Panc1 (cell line): Measurements from ENCODE around the gene GPBP1L1. TPM values are rescaled to one million over a fixed set of nuclear protein-coding genes. Genes with fewer than 3 reads are reported as not detected.

Source experiments
- ATAC-seq: fragments of 200-7000 bp; cut with Tn5 transposase; 2 replicates; pipeline ENCODE4 v1.9.1; 2020; ENCODE audit warnings: mild to moderate bottlenecking, moderate library complexity
- BruUV-seq: library from RNA; stranded (reverse); fragments of 400-500 nt; replicated peaks from 2 replicates; lab custom pipeline; 2021; lab: Mats Ljungman, UMichigan
- CTCF ChIA-PET: fragments of 300-600 bp; sonication (Branson Sonifier 250); formaldehyde crosslinking; loops from one replicate; lab custom pipeline; 2022; ENCODE audit warnings: antibody characterized with exemption; lab: Charles Lee
- POLR2A ChIA-PET: fragments of 300-600 bp; sonication (Branson Sonifier 250); formaldehyde crosslinking; loops from one replicate; lab custom pipeline; 2022; ENCODE audit warnings: antibody characterized with exemption; lab: Charles Lee
- DNase-seq: peaks from one replicate; pipeline ENCODE4 v3.0.0-alpha.2; 2010; ENCODE audit warnings: low read depth, low spot score
- H3K27ac ChIP-seq: 2 replicates; pipeline ENCODE4 v1.5.1; 2011; ENCODE audit warnings: mild to moderate bottlenecking, low read length, inconsistent platforms
- H3K27me3 ChIP-seq: fragments of 200-500 bp; sonication (Bioruptor generic); 2 replicates; pipeline ENCODE4 v1.6.0; 2014; ENCODE audit warnings: low read length, inconsistent platforms; ENCODE audit not compliant: control insufficient read depth, insufficient read depth
- H3K36me3 ChIP-seq: fragments of 200-500 bp; sonication (Bioruptor generic); 2 replicates; pipeline ENCODE4 v1.5.1; 2014; ENCODE audit warnings: inconsistent platforms, mild to moderate bottlenecking, low read length, moderate library complexity; ENCODE audit not compliant: control insufficient read depth, insufficient read depth
- H3K4me1 ChIP-seq: 2 replicates; pipeline ENCODE4 v1.5.1; 2011; ENCODE audit warnings: inconsistent platforms, mild to moderate bottlenecking, low read length, moderate library complexity; ENCODE audit not compliant: control insufficient read depth, insufficient read depth
- H3K4me3 ChIP-seq, 2 experiments: 2 replicates each; pipeline ENCODE4 v1.5.1; 2011 to 2012; ENCODE audit warnings: low read depth in 2 of 2, low read length in 2 of 2, mild to moderate bottlenecking in 2 of 2, inconsistent platforms in 1 of 2, moderate library complexity in 1 of 2
- H3K9me3 ChIP-seq: fragments of 200-500 bp; sonication (Bioruptor generic); 2 replicates; pipeline ENCODE4 v1.5.1; 2014; ENCODE audit warnings: low read depth, mild to moderate bottlenecking, inconsistent platforms, low read length, moderate library complexity; ENCODE audit not compliant: control insufficient read depth, insufficient read depth
- CTCF ChIP-seq: fragments of 450-650 bp; IDR thresholded peaks from 2 replicates; pipeline ENCODE4 v1.5.1; 2017; ENCODE audit warnings: mild to moderate bottlenecking
- POLR2AphosphoS5 ChIP-seq: IDR thresholded peaks from 2 replicates; pipeline ENCODE4 v1.6.1; 2012; ENCODE audit warnings: mild to moderate bottlenecking, low read depth, low read length, moderate library complexity
- REST ChIP-seq, 2 experiments: IDR thresholded peaks; 2 replicates each; pipeline ENCODE4 v1.6.1; 2011 to 2012; ENCODE audit warnings: low read depth in 2 of 2, control low read depth in 1 of 2, low read length in 1 of 2, mild to moderate bottlenecking in 1 of 2, moderate library complexity in 1 of 2; ENCODE audit not compliant: insufficient read depth in 1 of 2
- SIN3A ChIP-seq: IDR thresholded peaks from 2 replicates; pipeline ENCODE4 v1.6.1; 2012; ENCODE audit warnings: low read depth, mild to moderate bottlenecking, low read length, moderate library complexity, borderline replicate concordance; ENCODE audit not compliant: insufficient read depth
- TCF7L2 ChIP-seq: IDR thresholded peaks from 2 replicates; pipeline ENCODE4 v1.6.1; 2011; ENCODE audit warnings: mild to moderate bottlenecking, low read depth, low read length, inconsistent platforms
- in situ Hi-C: cut with HindIII; loops from 2 replicates; pipeline ENCODE4 v1.10.0; 2016; ENCODE audit warnings: low sequenced_read_pairs, low pct_unique_long_range_greater_than_20kb
- intact Hi-C: fragments of 100-400 bp; cut with micrococcal nuclease; formaldehyde crosslinking; loops from one replicate; pipeline ENCODE4 v1.10.0; 2022; ENCODE audit not compliant: unreplicated experiment
- total RNA-seq: library from RNA; stranded (reverse); gene quantifications from one replicate; pipeline ENCODE4 v1.2.1, GENCODE V29; 2021; ENCODE audit not compliant: unreplicated experiment

The GPBP1L1 gene
- total RNA-seq, 1 experiment from 2014 or later = 130 TPM

- in situ Hi-C loops (no loop called here), intact Hi-C loops (no loop called here)
- TF ChIP-seq REST (IDR thresholded peaks at IDR 0.05; ENCODE audit: insufficient read depth in 1 of 2, low read depth in 2 of 2, low read length in 1 of 2) (no peak), TCF7L2 (no peak), SIN3A (no peak), CTCF (no peak), POLR2AphosphoS5 (no peak)
- no peak overlapping the region for H3K27ac ChIP-seq
- H3K9me3 ChIP-seq = no peaks in the 10 kb centered on the region
- POLR2A ChIA-PET = interaction anchor here (0.6 kb wide), 1 partner anchor 44 kb away, joined by 12 read pairs; no protein-coding TSS in a partner anchor
- no TSS peak for BruUV-seq
- H3K4me1 ChIP-seq = no peaks in the 10 kb centered on the region
- CTCF ChIA-PET = no interaction called here
- H3K4me3 ChIP-seq = no peak overlapping the region
- peaks cover 50% of the 10 kb centered on the region for H3K36me3 ChIP-seq
- H3K27me3 ChIP-seq = no peaks in the 10 kb centered on the region
- ATAC-seq = no peak
- no peak for DNase-seq
Measured at GRCh38 chr1:45630429-45630828, 55.9 kb downstream of the GPBP1L1 start.

GRCh38 chr1:45629035-45629434, 57.3 kb downstream of the GPBP1L1 start:
- TF ChIP-seq REST (IDR thresholded peaks at IDR 0.05; ENCODE audit: insufficient read depth in 1 of 2, low read depth in 2 of 2, low read length in 1 of 2) (no peak), SIN3A (no peak)
- POLR2A ChIA-PET = no interaction called here
- intact Hi-C loops (no loop called here), in situ Hi-C loops (no loop called here)
- Histone ChIP-seq H3K9me3 (no peaks in the 10 kb centered on the region), H3K4me1 (no peaks in the 10 kb centered on the region), H3K4me3 (no peak overlapping the region), H3K27ac (no peak overlapping the region), H3K27me3 (no peaks in the 10 kb centered on the region), H3K36me3 (peaks cover 42% of the 10 kb centered on the region)
- no TSS peak for BruUV-seq
- ATAC-seq = no peak
- CTCF ChIA-PET = interaction anchor here (0.5 kb wide), 1 partner anchor 556 kb away, joined by 7 read pairs; no protein-coding TSS in a partner anchor
- no peak for DNase-seq
